NCI-H146 treated with DMSO at 0.1 percent for 48 hours (cell line): ENCODE measurements around the gene GOLGA6D.
"Not testable (repeated sequence)": the region's sequence is repeated elsewhere in the genome, so short reads cannot be mapped to it uniquely, and the experiment has no call there.

ENCODE experiments used
- DNase-seq: peaks from one replicate; lab custom pipeline; 2025; ENCODE audit not compliant: unreplicated experiment; lab: John Stamatoyannopoulos, UW

The GOLGA6D gene

DNA sequence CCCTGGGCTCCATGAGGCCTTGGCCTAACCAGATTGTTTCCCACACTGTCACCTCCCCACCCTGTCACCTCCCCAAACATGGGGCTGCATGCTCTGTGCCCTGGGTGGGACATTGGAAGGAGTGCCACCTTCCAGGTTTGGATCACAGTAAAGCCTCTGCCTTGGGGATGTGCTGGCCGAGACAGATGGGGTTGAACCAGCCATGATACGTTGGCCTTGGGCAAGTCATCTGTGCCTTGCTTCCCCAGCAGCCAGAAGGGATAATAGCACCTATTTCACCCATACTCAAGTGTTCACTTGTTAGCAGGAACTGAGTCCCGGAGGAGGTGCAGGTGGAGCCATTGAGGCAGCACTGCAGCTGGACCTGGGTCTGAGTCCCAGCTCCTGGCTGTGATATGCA is 7.0 kb upstream of the GOLGA6D start:
- not testable (repeated sequence) for DNase-seq

DNA sequence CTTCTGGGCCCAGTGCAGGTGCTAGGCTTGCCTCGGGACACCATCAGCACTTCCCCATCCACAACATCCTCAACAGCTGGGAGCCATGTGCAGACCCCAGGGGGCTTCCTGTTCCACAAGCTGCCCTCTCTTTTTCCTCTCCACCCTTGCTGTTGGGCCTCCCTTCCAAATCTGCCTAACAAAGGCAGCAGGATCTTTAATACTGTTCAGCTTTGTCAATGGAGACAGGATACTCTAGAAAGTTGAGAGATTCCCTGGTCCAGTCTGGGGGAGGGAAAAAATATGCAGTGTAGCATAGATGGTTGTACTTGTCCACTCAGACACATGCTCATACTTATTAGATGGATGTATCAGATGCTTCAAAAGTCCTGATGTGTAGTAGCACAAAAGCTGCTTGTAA is 4.1 kb upstream of the GOLGA6D start:
- not testable (repeated sequence) for DNase-seq

DNA sequence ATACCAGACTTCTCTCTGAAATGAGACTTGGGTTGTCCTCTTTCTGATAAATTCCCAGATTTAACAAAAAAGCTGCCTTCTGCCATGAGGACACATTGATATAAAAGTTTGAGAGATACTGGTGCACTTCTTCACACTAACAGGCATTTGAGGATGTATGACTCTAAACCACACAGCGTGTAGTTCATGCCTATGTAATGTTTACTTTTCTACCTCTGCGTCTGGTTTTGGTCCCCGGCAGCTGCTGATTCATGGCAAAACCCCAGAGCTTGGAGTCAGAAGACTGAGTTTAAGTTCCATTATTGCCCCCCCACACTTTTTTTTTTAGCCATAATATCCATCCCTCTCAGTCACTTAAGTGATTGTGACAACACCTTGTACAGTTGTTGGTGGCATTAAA is 1.5 kb downstream of the GOLGA6D start:
- DNase-seq, result not testable (repeated sequence)

DNA sequence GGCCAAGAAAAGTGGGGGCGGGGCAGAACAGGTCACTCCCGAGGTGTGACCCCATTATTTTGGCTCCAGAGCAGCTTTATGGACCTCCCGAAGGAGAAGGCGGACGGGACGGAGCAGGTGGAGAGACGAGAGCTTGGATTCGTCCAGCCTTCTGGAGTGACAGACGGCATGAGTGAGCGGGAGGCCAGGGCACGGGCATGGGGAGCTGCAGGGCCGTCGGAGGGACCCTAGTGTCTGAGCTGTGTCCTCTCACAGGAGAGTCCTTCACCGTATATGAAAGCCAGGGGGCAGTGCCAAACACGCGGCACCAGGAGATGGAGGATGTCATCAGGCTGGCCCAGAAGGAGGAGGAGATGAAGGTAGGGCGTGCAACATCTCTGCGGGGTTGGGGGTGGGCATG is 11.0 kb downstream of the GOLGA6D start:
- not testable (repeated sequence) for DNase-seq

DNA sequence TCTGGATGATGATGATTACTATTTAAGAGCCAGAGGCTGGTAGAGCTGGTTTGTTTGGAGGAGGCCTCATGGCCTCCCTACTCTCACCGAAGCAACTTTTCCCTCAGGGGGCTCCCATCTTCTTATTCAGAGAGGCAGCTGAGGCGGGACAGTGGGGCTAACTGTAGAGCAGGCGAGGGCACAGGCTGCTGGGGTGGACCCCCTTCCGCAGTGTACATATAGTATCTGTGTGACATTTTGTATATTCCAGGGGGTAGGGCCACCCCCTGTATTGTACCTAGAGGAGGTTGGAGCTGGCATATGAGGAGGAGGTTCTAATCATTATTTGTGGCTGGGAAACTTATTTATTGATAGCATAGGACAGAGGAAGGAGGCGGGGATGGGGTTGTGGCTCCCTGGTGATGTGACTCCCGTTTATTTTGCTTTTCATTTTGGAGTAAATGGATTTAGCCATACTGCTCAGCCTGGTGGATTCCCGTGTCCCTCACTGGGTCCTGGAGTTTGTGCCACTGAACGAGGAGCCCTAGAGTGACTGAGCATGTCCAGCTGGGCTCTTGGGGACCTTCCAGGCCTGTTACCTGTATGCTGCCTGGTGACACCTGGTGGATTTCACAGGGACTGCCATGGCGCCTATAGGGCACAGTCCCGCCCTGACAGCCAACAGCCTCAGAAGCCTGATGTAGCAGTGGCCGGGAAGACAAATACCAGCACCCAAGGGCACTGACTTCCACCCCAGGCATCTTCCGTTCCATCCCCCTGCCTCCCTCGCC is 16.1 kb downstream of the GOLGA6D start:
- DNase-seq, result not testable (repeated sequence)

DNA sequence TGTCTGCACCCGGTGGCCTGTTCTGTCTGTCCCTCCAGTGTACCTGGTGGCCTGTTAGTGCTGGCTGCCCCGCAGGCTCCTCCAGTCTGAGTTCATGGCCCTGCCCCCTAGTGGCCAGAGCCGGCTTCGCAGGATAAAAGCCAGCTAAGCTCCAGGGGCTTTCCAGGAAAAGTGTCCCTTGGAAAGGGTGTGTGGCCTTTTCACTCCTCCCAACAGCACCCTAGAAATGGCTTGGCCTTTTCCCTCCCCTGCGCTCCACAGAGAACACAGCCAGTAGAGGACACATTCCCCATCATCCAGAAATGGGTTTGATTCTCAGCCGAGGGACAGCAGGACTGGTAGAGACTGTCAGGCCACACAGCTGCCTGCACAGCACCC is 16.7 kb downstream of the GOLGA6D start:
- DNase-seq, result not testable (repeated sequence)

DNA sequence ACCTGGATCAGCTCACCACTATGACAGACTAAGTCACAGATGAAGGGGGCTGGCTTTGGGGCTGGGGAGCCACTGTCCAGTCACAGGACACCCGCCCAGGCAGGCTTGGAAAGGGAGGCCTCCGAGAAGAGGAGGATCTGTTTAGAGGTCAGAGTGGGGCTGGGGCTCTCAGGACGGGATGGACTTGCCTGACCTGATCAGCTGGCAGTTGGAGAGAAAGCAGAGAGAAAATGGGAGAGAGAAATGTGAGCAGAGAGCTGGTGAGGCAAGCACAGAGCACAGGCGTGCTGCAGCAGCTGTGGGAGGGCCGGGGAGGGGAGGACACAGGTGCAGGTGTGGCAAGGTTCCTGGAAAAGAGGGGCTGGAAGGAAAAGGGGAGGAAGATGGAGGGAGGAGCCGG is 17.4 kb downstream of the GOLGA6D start:
- not testable (repeated sequence) for DNase-seq

DNA sequence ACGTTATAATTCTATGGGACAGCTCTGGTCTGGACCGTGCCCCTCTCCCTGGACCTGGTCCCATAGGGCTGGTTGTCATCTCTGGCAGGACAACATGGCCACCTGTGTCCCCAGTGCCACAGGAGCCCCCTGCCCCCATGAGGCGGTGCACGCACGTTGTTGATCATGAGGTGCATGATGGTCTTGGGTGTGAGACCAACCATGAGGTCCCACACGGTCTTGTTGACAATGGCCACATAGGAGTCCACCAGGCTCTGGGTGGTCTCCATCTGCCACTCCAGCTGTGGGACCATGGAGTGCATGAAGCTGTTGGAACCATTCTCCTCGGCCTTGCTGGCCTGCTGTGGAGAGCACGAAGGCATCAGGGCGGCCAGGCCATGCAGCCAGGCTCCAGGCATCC is 19.7 kb downstream of the GOLGA6D start:
- DNase-seq, result no peak

DNA sequence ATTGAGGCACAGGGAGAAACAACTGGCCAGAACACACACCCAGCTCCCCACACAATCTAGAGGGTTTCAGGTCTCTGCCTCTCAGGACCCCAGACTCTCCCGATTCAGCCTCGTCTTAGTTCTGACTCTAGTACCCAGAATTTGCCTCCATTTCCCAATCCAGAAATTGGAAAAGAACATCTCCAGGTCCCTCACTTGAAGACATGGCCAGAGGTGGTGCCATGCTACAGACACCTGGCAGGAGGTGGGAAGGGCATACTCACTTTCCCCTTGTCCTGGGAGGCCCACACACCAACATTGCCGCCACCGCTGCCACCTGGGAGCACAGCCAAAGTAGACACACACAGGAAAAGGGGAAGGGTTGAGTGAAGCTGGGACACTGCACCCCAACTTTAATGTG is 20.1 kb downstream of the GOLGA6D start:
- DNase-seq, result not testable (repeated sequence)

DNA sequence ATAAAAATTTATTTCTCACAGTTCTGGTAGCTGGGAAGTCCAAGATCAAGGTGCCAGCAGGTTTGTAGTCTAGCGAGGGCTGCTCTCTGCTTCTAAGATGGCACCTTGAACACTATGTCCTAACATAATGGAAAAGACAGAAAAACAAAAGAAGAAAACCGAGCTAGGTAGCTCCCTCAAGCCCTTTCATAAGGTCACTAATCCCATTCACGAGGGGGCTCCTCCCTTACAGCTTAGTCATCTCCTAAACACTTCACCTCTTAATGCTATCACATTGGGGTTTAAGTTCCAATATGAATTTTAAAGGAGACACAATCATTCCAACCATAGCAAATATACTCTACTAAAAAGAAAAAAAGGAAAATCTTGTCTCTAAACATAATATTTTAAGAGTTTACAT is 23.6 kb downstream of the GOLGA6D start:
- DNase-seq, result no peak

DNA sequence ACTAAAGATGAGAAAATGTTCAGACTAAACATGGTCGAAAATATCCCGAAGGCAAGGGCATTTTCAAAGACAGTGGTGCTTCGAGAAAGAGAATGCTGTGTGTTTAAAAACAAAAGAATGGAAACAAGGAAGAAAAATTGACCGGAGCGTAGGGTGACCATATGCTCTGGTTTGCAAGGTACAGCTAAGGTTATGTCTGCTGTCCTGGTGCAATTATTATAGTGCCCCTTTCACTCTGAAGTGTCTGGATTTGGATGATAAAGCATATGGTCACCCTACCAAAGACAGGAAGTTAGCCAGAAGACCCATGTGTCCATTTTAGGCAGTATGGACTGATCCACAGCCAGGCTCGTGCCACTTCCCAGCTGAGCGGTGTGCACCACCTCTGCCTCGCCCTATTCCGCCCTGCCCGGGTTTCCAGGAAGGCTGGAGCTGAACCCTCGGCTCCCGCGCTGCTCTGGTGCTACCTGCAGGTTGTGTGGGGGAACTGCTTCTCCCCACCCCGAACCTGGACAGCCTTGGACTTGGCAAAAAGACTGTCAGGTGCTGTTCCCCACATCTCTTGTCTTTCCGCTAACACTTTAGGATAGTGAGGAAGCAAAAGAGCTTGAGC is 25.2 kb downstream of the GOLGA6D start:
- peak; percentile 10 for DNase-seq

DNA sequence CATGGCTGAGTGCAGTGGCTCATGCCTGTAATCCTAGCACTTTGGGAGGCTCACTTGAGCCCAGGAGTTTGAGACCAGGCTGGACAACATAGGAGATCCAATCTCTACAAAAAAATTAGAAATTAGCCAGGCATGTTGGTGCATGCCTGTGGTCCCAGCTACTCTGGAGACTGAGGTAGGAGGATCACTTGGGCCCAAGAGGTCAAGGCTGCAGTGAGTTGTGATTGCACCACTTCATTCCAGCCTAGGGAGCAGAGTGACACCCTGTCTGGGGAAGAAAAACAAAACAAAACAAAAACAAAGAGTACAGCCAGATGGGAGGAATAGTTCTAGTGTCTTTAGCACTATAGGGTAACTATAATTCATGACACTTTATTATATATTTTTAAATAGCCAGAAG is 27.1 kb downstream of the GOLGA6D start:
- no peak for DNase-seq

DNA sequence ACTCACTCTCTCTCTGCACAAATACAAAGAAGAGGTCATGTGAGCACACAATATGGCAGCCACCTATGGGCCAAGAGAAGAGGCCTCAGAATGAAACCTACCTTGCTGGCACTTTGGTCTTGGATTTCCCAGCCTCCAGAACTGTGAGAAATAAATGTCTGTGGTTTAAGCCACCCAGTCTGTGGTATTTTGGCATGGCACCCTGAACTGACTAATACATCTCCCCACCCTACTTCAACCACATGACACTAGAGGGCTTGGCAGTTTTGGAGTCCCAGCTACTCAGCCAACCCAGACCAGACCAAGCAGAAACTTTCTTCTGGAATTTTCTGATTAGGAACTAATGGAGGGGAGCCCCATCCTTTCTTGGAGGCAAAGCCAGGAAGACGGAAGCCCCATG is 29.9 kb downstream of the GOLGA6D start:
- DNase-seq, result not testable (repeated sequence)

DNA sequence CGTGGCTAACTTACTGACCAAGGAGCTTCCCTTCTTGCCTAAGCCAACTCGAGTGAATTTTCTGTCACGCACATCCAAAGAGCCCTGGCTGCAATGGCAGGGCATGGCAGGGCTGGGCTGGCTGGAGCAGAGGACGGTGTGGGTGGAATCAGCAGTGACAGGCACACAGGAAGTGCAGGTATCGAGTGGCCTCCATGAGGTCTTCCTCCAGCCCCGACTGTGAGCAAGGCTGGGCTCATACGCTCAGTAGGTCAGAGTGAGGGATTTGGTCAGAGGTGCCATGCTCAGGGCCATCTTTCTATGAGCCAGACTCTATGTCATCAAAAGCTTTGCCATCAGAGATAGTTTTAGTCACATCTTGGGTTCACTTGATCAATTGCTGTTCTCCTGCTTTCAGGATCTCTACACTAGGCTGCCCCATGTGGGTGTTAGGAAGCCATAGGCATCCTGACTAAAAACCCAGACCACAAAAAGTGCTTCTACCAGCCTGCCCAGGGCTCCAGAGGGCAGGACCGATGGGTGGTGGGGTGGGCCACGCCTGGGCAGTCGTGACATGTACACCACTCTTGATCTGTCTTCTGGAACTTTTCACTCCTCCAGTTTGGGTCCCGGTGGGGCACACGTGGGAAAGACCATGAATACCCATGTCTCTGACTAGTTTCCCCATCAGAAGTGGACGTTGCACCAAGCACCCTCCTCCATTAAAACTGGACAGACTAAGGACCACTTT is 30.6 kb downstream of the GOLGA6D start:
- DNase-seq, result no peak

DNA sequence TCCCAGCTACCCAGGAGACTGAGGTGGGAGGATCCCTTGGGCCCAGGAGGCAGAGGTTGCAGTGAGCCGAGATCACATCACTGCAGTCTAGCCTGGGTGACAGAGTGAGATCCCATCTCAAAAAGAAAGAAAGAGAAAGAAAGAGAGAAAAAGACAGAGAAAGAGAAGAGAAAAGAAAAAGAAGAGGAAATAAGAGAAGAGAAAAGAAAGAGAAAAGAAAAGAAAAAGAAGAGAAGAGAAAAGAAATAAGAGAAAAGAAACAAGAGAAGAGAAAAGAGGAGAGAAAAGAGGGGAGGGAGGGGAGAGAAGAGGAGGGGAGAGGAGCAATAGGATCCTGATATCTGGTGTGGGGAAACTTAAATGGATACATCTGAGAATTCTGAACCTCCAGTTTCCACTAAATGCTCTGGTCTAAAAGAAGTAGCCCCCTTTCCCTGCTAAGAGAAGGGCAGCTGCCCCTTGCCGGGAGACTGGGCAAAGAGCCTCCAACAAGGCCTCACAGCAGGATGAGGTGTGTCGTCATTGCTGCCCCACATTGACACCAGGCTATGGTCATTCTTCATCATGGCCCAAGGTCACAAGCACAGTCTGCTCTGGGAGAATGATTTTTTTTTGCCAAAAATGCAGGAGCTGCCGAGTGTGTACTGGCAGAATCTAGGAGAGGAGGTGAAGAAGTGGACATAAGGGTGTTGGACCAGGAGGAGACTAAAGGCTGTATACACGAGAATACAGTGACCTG is 32.1 kb downstream of the GOLGA6D start:
- DNase-seq, result no peak

DNA sequence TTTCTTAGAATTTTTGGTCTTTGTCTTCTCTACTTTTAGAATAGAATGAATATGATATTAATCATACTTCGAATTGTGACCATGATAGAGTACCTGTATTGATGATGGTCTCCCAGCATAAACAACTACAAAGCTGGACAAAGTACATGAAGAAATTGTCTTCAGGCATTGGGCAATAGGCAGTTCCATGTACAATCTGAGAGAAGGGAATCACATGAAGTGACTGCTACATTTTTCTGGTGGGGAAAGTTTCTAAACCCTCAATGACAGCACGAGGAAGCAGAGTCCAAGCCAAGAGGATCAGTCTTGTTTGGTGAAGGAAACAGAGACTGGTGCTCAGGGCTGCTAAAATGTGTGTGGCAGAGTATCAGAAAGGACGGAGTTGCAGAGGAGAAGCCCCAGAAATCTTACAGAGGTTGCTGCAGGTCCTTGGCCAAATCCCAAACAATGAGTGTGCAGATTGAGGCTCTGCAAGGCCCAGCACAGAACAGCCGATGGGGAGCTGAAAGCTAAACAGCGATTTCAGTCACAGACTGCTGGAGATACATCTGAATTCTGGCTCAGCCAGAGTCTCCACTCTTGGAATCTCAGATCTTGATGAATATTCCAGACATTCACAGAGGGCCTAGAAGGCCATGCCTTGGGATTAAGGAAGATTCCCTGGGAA is 36.7 kb downstream of the GOLGA6D start:
- not testable (repeated sequence) for DNase-seq

DNA sequence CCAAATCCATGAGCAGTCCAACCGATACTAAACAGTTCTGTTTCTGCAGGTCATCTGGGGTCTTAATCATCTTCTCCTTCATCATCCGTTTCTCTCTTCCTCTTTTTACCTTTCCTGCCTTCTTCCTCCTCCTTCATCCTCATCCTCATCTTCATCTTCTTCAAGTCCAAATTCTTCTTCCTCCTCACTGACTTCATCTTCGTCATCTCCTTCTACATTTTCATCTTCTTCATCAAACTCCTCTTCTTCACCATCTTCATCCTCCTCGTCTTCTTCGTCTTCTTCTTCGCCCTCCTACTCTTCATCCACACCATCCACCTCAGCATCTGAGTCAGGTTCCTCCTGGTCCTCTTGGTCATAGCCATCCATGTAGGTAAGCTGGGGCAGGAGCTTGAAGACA is 39.1 kb downstream of the GOLGA6D start:
- DNase-seq, result no peak

DNA sequence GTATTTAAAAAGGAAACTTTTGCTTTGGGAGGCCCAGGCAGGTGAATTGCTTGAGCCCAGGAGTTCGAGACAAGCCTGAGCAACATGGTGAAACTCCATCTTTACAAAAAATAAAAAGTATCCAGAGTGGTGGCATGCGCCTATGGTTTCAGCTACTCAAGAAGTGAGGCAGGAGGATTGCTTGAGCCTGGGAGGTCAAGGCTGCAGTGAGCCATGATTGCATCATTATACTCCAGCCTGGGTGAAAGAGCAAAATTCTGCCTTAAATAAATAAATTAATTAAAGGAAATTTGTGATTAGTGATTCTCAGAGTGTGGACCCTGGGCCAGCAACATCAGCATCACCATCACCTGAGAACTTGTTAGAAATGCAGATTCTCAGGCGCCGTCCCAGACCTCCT is 43.3 kb downstream of the GOLGA6D start:
- DNase-seq, result no peak

DNA sequence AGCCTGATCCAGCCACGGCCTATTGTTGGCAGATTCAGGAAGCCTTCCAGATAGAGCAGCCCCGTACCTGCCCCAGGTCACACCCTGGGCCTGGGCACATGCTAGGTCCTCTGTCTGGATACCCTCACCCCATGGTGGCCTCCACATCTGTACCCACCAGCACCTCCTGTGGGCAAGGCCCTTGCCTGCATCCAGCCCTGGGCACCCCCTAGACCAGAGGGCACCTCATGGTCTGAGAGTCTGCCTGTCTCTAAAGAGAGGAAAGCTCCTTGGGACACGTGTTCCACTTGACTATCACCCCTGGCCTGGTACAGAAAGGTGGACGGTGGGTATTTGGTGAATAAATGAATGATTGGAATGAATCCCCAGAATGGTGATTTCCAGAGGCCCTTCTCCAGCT is 44.4 kb downstream of the GOLGA6D start:
- no peak for DNase-seq

DNA sequence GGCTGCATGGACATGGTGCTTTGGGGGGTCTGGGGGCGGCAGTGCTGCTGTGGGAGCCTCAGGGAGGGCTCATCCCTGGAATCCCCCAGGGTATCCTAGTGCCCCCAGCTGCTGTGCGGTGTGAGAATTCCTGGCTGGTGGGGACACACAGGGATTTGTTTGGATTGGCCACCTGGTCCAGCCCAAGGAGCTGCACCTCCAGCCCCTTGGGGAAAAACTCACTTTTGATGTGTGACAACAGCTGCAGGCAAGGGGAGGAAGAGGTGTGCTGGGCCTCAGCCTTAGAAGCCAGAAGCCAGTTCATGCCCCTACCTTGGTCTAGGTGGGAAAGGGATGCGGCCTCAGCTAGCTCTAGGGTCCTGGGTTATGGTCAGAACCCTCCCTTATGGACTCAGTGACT is 44.9 kb downstream of the GOLGA6D start:
- DNase-seq, result no peak
